Neutrophil (primary cell): Measurements from ENCODE around the gene LMNTD1.
"Not testable (repeated sequence)": the region's sequence is repeated elsewhere in the genome, so short reads cannot be mapped to it uniquely, and the experiment has no call there.

ENCODE experiments used
- H3K27ac ChIP-seq: fragments of 200-600 bp; sonication (generic); 2 replicates; pipeline ENCODE4 v1.5.1; 2016; ENCODE audit warnings: mild to moderate bottlenecking, moderate library complexity
- H3K27me3 ChIP-seq: fragments of 200-600 bp; sonication (generic); 2 replicates; pipeline ENCODE4 v1.6.0; 2016; ENCODE audit warnings: mild to moderate bottlenecking
- H3K36me3 ChIP-seq: fragments of 200-600 bp; sonication (generic); 2 replicates; pipeline ENCODE4 v1.5.1; 2017
- H3K4me1 ChIP-seq, 2 experiments: fragments of 200-600 bp in 1 of 2; sonication (generic) in 1 of 2; 1 replicate in 1 of 2; 2 replicates in 1 of 2; pipeline versions ENCODE4 v1.5.1 to v1.6.1; 2013 to 2016; ENCODE audit warnings: low read depth in 1 of 2, low read length in 1 of 2, mild to moderate bottlenecking in 1 of 2, moderate library complexity in 1 of 2; ENCODE audit not compliant: control insufficient read depth in 1 of 2, insufficient read depth in 1 of 2
- H3K4me3 ChIP-seq, 2 experiments: fragments of 200-600 bp in 1 of 2; sonication (generic) in 1 of 2; 1 replicate in 1 of 2; 2 replicates in 1 of 2; pipeline ENCODE4 v1.5.1; 2013 to 2016; ENCODE audit warnings: low read depth in 1 of 2, low read length in 1 of 2, mild to moderate bottlenecking in 1 of 2, moderate library complexity in 1 of 2
- H3K9me3 ChIP-seq: fragments of 200-600 bp; sonication (generic); 2 replicates; pipeline ENCODE4 v1.5.1; 2016
- CTCF ChIP-seq: fragments of 200-600 bp; sonication (generic); IDR thresholded peaks from 2 replicates; pipeline ENCODE4 v1.5.1; 2016; ENCODE audit warnings: antibody characterized with exemption

Gene LMNTD1

DNA sequence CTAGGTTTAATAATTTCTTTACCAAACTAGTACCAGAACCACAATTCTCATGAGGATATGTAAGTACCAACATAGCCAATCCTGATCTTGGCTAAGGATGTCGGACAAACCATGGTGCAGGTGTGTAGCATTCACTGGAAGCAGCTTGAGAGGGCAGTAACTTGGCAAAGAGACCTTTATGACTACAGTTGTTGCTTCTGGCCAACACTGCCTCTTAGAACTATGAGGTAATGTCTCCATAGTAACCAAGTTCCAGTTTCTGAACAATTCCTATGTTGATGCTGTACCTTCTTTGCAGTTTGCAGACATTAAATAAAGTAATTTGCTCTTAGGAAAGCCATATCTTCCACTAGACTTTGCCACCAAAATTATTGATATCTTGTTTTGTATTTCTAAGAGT, at the start of gene LMNTD1:
TSS of gene LMNTD1 (minus strand) at position 186 of the 400 bp plus-strand sequence. CDS start 324 bp downstream, outside the sequence.
- no peak for TF ChIP-seq CTCF
- H3K4me1 ChIP-seq: peaks cover 8 to 9% of the 10 kb centered on the region in 2 experiments
- no peaks in the 10 kb centered on the region for H3K9me3 ChIP-seq
- H3K27me3 ChIP-seq: peaks cover 36% of the 10 kb centered on the region
- H3K27ac ChIP-seq: no peak within 1 kb of the TSS
- no peak within 1 kb of the TSS for H3K4me3 ChIP-seq
- H3K36me3 ChIP-seq: no peaks in the 10 kb centered on the region

DNA sequence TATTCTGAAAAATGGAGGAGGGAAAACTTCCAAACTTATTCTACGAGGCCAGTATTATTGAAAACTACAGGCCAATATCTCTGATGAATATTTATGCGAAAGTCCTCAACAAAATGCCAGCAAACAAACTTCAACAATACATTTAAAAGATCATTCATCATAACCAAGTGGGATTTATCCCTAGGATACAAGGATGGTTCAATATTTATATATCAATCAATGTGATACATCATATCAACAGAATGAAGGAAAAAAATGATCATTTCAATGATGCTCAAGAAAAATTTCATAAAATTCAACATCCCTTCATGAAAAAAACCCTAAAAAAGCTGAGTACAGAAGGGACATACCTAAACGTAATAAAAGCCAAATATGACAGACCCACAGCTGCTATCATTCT, 45.9 kb upstream of the LMNTD1 start:
- Histone ChIP-seq H3K4me1 (no peaks in the 10 kb centered on the region), H3K4me3 (no peak overlapping the region), H3K27me3 (no peaks in the 10 kb centered on the region), H3K27ac (no peak overlapping the region), H3K9me3 (no peaks in the 10 kb centered on the region), H3K36me3 (no peaks in the 10 kb centered on the region)
- TF ChIP-seq CTCF: no peak

DNA sequence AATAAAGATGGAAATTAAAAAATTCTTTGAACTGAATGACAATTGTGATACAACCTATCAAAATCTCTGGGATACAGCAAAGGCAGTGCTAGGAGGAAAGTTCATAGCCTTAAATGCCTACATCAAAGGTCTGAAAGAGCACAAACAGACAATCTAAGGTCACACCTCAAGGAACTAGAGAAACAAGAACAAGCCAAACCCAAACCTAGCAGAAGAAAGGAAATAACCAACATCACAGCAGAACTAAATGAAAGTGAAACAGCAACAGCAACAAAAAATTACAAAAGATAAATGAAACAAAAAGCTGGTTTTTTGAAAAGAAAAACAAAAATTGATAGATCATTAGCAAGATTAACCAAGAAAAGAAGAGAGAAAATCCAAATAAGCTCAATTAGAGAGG, 42.4 kb upstream of the LMNTD1 start:
- not testable (repeated sequence) for H3K4me3 ChIP-seq, H3K27me3 ChIP-seq, H3K36me3 ChIP-seq, H3K27ac ChIP-seq, H3K9me3 ChIP-seq, H3K4me1 ChIP-seq

GRCh38 chr12:25594376-25594775, 41.3 kb upstream of the LMNTD1 start:
- Histone ChIP-seq H3K27ac (no peak overlapping the region), H3K27me3 (no peaks in the 10 kb centered on the region), H3K4me3 (no peak overlapping the region), H3K9me3 (no peaks in the 10 kb centered on the region), H3K36me3 (no peaks in the 10 kb centered on the region), H3K4me1 (no peaks in the 10 kb centered on the region)
- no peak for TF ChIP-seq CTCF

DNA sequence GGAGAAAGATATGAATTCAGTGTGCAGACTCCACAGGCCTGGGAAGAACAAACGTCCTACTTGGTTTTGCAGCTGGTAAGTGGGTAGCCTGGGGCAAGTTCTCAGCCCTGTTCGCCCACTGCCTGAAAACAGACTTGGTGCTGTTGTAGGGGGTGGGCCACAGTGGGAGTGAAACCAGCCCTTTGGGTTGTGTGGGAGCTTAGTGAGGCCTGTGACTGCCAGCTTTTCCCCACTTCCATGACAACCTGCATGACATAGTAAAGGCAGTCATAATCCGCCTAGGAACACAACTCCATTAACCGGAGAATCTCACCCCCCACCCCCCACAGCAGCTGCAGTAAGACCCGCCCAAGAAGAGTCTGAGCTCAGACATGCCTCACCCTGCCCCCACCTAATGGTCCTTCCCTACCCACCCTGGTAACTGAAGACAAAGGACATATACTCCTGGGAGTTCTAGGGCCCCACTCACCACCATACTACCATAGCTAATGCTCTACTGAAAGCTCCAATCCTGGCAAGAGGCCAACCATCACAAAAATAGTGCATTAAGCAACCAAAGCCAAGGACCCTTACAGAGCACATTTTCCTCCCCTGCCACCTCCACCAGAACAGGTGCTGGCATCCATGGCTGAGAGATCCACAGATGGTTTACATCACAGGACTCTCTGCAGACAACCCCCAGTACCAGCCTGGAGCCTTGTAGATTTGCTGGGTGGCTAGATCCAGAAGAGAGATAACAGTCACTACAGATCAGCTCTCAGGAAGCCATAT, 39.8 kb upstream of the LMNTD1 start:
- no peak overlapping the region for H3K27ac ChIP-seq
- H3K4me1 ChIP-seq: no peaks in the 10 kb centered on the region
- no peaks in the 10 kb centered on the region for H3K27me3 ChIP-seq
- no peak overlapping the region for H3K4me3 ChIP-seq
- TF ChIP-seq CTCF: no peak
- no peaks in the 10 kb centered on the region for H3K9me3 ChIP-seq
- no peaks in the 10 kb centered on the region for H3K36me3 ChIP-seq

DNA sequence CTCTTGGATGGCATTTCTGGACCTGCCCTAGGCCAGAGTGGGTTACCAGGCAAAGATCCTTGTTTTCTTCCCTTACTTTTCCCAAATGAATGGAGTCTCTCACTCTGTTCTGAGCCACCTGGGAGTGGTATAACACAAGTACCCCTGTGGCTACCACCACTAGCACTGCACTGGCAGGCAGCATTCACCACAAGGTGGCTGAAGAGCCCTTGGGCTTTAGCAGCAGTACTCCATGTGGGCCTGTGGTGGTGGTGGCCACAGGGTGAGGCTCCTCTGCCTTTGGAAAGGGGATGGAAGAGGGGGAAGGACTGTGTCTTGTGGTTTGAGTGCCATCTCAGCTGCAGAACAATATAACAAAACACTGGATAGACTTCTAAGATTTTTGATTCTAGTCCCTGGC, 38.1 kb upstream of the LMNTD1 start:
- no peak for TF ChIP-seq CTCF
- Histone ChIP-seq H3K9me3 (no peaks in the 10 kb centered on the region), H3K36me3 (no peaks in the 10 kb centered on the region), H3K27me3 (no peaks in the 10 kb centered on the region), H3K27ac (no peak overlapping the region), H3K4me3 (no peak overlapping the region), H3K4me1 (no peaks in the 10 kb centered on the region)
